Esophagus squamous epithelium (tissue), 5 donors: Measurements from ENCODE around the gene CATSPER3. TPM values are rescaled to one million over a fixed set of nuclear protein-coding genes. Genes with fewer than 3 reads are reported as not detected.

Source experiments
- DNase-seq: peaks from one replicate; lab custom pipeline; 2025; lab: John Stamatoyannopoulos, UW
- H3K27ac ChIP-seq, 4 donors: fragments of 200-600 bp; sonication (generic); one replicate each; pipeline ENCODE4 v1.5.1; 2016 to 2019; ENCODE audit warnings: mild to moderate bottlenecking in 1 of 4
- H3K27me3 ChIP-seq, 4 donors: fragments of 200-600 bp; sonication (generic); 1 replicate in 3 of 4; 2 replicates in 1 of 4; pipeline versions ENCODE4 v1.5.1 to v1.6.0; 2017 to 2021; ENCODE audit warnings: antibody characterized with exemption in 1 of 4
- H3K36me3 ChIP-seq, 3 donors: fragments of 200-600 bp; sonication (generic); one replicate each; pipeline ENCODE4 v1.5.1; 2016 to 2019
- H3K4me1 ChIP-seq, 3 donors: fragments of 200-600 bp; sonication (generic); one replicate each; pipeline ENCODE4 v1.5.1; 2017 to 2019
- H3K4me3 ChIP-seq, 4 donors: fragments of 200-600 bp; sonication (generic); 1 replicate in 3 of 4; 2 replicates in 1 of 4; pipeline ENCODE4 v1.5.1; 2016 to 2019; ENCODE audit warnings: mild to moderate bottlenecking in 2 of 4, moderate library complexity in 1 of 4
- H3K9me3 ChIP-seq, 3 donors: fragments of 200-600 bp; sonication (generic); one replicate each; pipeline ENCODE4 v1.5.1; 2016 to 2019
- CTCF ChIP-seq, 6 experiments: fragments of 450-650 bp in 4 of 6; fragments of 200-600 bp in 2 of 6; sonication (generic) in 2 of 6; IDR thresholded peaks; one replicate each; pipeline ENCODE4 v1.5.1; 2016 to 2019; ENCODE audit warnings: antibody characterized with exemption in 6 of 6, mild to moderate bottlenecking in 4 of 6, moderate library complexity in 4 of 6
- POLR2A ChIP-seq, 4 donors: fragments of 450-650 bp; IDR thresholded peaks; one replicate each; pipeline ENCODE4 v1.6.1; 2017; ENCODE audit warnings: antibody characterized with exemption in 4 of 4, mild to moderate bottlenecking in 4 of 4, moderate library complexity in 3 of 4
- WGBS, 2 donors: methylation state at CpG; one replicate each; pipeline ENCODE4 v1.1.5; 2018; 5-methylcytosine and 5-hydroxymethylcytosine counted together
- intact Hi-C: fragments of 100-400 bp; cut with DNase I; formaldehyde crosslinking; loops from one replicate; pipeline ENCODE4 v1.15.0; 2022
- total RNA-seq, 4 donors: library from RNA; depleted of rRNA; stranded (reverse); fragments of >200 nt; gene quantifications; one replicate each; pipeline ENCODE4 v1.1.0, GENCODE V29; 2016
- donor health status: DM: yes; HTN: yes; CAD: no.

Gene CATSPER3
- total RNA-seq, 4 donors from 2014 or later: 0.23 to 0.76 TPM; not detected in 2

GRCh38 chr5:134935711-134936602 lies 31.8 kb upstream of the CATSPER3 start:
- H3K4me3 ChIP-seq: no peak overlapping the region
- peak overlapping the region in 1 of 4 donors; percentile 51 for H3K27ac ChIP-seq
- DNase-seq: no peak
- H3K9me3 ChIP-seq: no peaks in the 10 kb centered on the region
- TF ChIP-seq CTCF (IDR thresholded peaks at IDR 0.05) (no peak), POLR2A (IDR thresholded peaks at IDR 0.05) (no peak)
- peaks cover 0 to 62% (median 6%) of the 10 kb centered on the region in 3 donors for H3K36me3 ChIP-seq
- H3K4me1 ChIP-seq: peaks cover 0 to 3% (median 0%) of the 10 kb centered on the region in 3 donors
- no peaks in the 10 kb centered on the region for H3K27me3 ChIP-seq
- WGBS, 2 donors: 63 to 72% methylated on average over 12 of the region's 12 CpGs
- intact Hi-C loops: no loop called here

GRCh38 chr5:134937526-134937925 lies 30.2 kb upstream of the CATSPER3 start:
- Histone ChIP-seq H3K27me3 (no peaks in the 10 kb centered on the region), H3K27ac (no peak overlapping the region), H3K36me3 (peaks cover 0 to 62% (median 6%) of the 10 kb centered on the region in 3 donors), H3K4me1 (peaks cover 0 to 3% (median 0%) of the 10 kb centered on the region in 3 donors), H3K9me3 (no peaks in the 10 kb centered on the region), H3K4me3 (no peak overlapping the region)
- TF ChIP-seq POLR2A (IDR thresholded peaks at IDR 0.05): no peak
- no peak for TF ChIP-seq CTCF (IDR thresholded peaks at IDR 0.05)
- intact Hi-C loops: no loop called here
- no peak for DNase-seq
- WGBS, 2 donors: 92 to 95% methylated on average over 8 of the region's 8 CpGs

- Histone ChIP-seq H3K4me3 (no peak overlapping the region), H3K27me3 (no peaks in the 10 kb centered on the region), H3K4me1 (peaks cover 0 to 3% (median 0%) of the 10 kb centered on the region in 3 donors), H3K36me3 (peaks cover 0 to 57% (median 5%) of the 10 kb centered on the region in 3 donors), H3K27ac (no peak overlapping the region), H3K9me3 (no peaks in the 10 kb centered on the region)
- TF ChIP-seq POLR2A (IDR thresholded peaks at IDR 0.05) (no peak), CTCF (IDR thresholded peaks at IDR 0.05) (no peak)
- WGBS, 2 donors: 89% methylated on average over 6 of the region's 6 CpGs
- DNase-seq: no peak
- intact Hi-C loops: no loop called here
Observed at GRCh38 chr5:134938030-134938429, 29.7 kb upstream of the CATSPER3 start.

GRCh38 chr5:134939500-134939899 lies 28.2 kb upstream of the CATSPER3 start:
- no peak for DNase-seq
- 83 to 93% methylated on average over 1 of the region's 1 CpG for WGBS, 2 donors
- no peak overlapping the region for H3K4me3 ChIP-seq
- peaks cover 0 to 3% (median 0%) of the 10 kb centered on the region in 3 donors for H3K4me1 ChIP-seq
- H3K27me3 ChIP-seq: no peaks in the 10 kb centered on the region
- peaks cover 0 to 51% (median 0%) of the 10 kb centered on the region in 3 donors for H3K36me3 ChIP-seq
- intact Hi-C loops: no loop called here
- no peak for TF ChIP-seq POLR2A (IDR thresholded peaks at IDR 0.05)
- no peak for TF ChIP-seq CTCF (IDR thresholded peaks at IDR 0.05)
- no peak overlapping the region for H3K27ac ChIP-seq
- H3K9me3 ChIP-seq: no peaks in the 10 kb centered on the region

- TF ChIP-seq POLR2A (IDR thresholded peaks at IDR 0.05) (no peak), CTCF (IDR thresholded peaks at IDR 0.05) (no peak)
- no peak for DNase-seq
- intact Hi-C loops: no loop called here
- WGBS, 2 donors: 73 to 90% methylated on average over 1 of the region's 1 CpG
- no peak overlapping the region for H3K4me3 ChIP-seq
- no peak overlapping the region for H3K27ac ChIP-seq
- H3K9me3 ChIP-seq: no peaks in the 10 kb centered on the region
- no peaks in the 10 kb centered on the region for H3K27me3 ChIP-seq
- H3K4me1 ChIP-seq: no peaks in the 10 kb centered on the region
- peaks cover 0 to 28% (median 0%) of the 10 kb centered on the region in 3 donors for H3K36me3 ChIP-seq
Observed at GRCh38 chr5:134943547-134943946, 24.2 kb upstream of the CATSPER3 start.
